ENCODE data around the gene ZBTB16. TPM values are rescaled to one million over a fixed set of nuclear protein-coding genes. Genes with fewer than 3 reads are reported as not detected.

ZBTB16 gene
- total and polyA plus RNA-seq, 8 donors: 3.4 to 55.6 (median 9.5) TPM

- Histone ChIP-seq H3K27ac (no peak overlapping the region), H3K4me3 (no peak overlapping the region), H3K36me3 (no peaks in the 10 kb centered on the region), H3K9me3 (no peaks in the 10 kb centered on the region), H3K27me3 (no peaks in the 10 kb centered on the region), H3K4me1 (peaks cover 0 to 16% of the 10 kb centered on the region in 2 donors)
- no peak for ATAC-seq
- DNase-seq: no peak
- no peak for TF ChIP-seq CTCF (IDR thresholded peaks at IDR 0.05)
- intact Hi-C loops (cut with DNase I): no loop called here
Measured at GRCh38 chr11:114039551-114039950, 20.0 kb upstream of the ZBTB16 start.

GRCh38 chr11:114040706-114041211 is 18.8 kb upstream of the ZBTB16 start:
- intact Hi-C loops (cut with DNase I): no loop called here
- Histone ChIP-seq H3K4me1 (peaks cover 0 to 14% of the 10 kb centered on the region in 2 donors), H3K27ac (no peak overlapping the region), H3K36me3 (no peaks in the 10 kb centered on the region), H3K9me3 (no peaks in the 10 kb centered on the region), H3K27me3 (no peaks in the 10 kb centered on the region), H3K4me3 (no peak overlapping the region)
- ATAC-seq (peak; percentile 7), DNase-seq (no peak)
- no peak for TF ChIP-seq CTCF (IDR thresholded peaks at IDR 0.05)

GRCh38 chr11:114042234-114042633 is 17.3 kb upstream of the ZBTB16 start:
- H3K4me1 ChIP-seq: no peaks in the 10 kb centered on the region
- no peak overlapping the region for H3K4me3 ChIP-seq
- intact Hi-C loops (cut with DNase I): no loop called here
- no peak for DNase-seq
- H3K36me3 ChIP-seq: no peaks in the 10 kb centered on the region
- H3K9me3 ChIP-seq: no peaks in the 10 kb centered on the region
- no peaks in the 10 kb centered on the region for H3K27me3 ChIP-seq
- ATAC-seq: no peak
- no peak overlapping the region for H3K27ac ChIP-seq
- no peak for TF ChIP-seq CTCF (IDR thresholded peaks at IDR 0.05)

GRCh38 chr11:114044042-114044871 is 15.3 kb upstream of the ZBTB16 start:
- no peak for TF ChIP-seq CTCF (IDR thresholded peaks at IDR 0.05)
- intact Hi-C loops (cut with DNase I): no loop called here
- no peaks in the 10 kb centered on the region for H3K27me3 ChIP-seq
- peaks cover 0 to 2% of the 10 kb centered on the region in 2 donors for H3K4me1 ChIP-seq
- H3K4me3 ChIP-seq: no peak overlapping the region
- H3K27ac ChIP-seq: peak overlapping the region; percentile 29 to 60
- peak; percentile 34 for ATAC-seq
- DNase-seq: no peak
- H3K9me3 ChIP-seq: no peaks in the 10 kb centered on the region
- H3K36me3 ChIP-seq: no peaks in the 10 kb centered on the region

- intact Hi-C loops (cut with DNase I): no loop called here
- TF ChIP-seq CTCF (IDR thresholded peaks at IDR 0.05): no peak
- H3K36me3 ChIP-seq: no peaks in the 10 kb centered on the region
- H3K9me3 ChIP-seq: no peaks in the 10 kb centered on the region
- H3K27me3 ChIP-seq: no peaks in the 10 kb centered on the region
- no peak overlapping the region for H3K27ac ChIP-seq
- no peak for ATAC-seq
- H3K4me3 ChIP-seq: no peak overlapping the region
- DNase-seq: no peak
- H3K4me1 ChIP-seq: peaks cover 0 to 2% of the 10 kb centered on the region in 2 donors
Measured at GRCh38 chr11:114047327-114047726, 12.2 kb upstream of the ZBTB16 start.

Data from left lung (tissue), 10 donors.